Stimulated activated naive CD4-positive, alpha-beta T cell treated with Interleukin-2 at 50 U/mL for 16 hours (primary cell): Measurements from ENCODE around the gene MAPK10.

Experiments used
- DNase-seq: peaks from one replicate; lab custom pipeline; 2025; lab: John Stamatoyannopoulos, UW

MAPK10 gene

DNA sequence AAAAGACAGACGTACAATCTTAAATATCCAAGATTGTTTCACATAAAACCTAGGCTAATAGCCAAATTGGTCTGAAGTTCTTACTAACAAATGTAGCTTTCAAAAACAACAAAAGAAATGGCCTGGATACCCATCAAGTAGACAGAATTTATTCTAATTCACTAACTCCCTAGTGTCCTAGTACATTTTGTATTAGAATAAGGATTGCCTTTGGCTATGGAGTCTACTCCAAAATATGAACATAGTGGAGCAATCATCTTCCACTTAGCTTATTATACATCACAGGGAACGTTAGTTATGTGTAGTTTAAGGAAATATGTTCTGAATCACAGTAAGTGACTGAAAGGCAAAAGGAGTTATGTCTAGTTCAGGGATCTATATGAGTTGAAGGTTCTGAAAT is 81.7 kb downstream of the MAPK10 start:
- DNase-seq: no peak

GRCh38 chr4:86274642-86275041 is 85.2 kb downstream of the MAPK10 start:
- DNase-seq: no peak

DNA sequence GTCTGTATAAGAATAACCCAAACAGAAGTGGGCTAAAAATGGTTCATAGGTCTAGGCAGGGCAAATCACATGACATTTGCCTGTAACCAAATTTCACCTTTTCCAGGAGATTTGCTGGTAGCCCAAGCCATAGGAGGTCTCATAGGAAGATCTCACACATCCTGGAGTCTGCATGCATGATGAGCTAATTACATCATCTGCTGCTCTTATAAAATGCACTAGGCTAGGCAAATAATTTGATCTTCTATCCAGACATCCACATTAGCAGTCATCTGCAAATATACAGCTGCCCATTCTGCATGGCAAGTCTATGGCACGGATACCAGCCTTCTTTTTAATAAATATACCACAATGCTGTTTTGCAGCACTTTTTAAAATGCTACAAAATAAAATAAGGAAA is 87.2 kb downstream of the MAPK10 start:
- no peak for DNase-seq

DNA sequence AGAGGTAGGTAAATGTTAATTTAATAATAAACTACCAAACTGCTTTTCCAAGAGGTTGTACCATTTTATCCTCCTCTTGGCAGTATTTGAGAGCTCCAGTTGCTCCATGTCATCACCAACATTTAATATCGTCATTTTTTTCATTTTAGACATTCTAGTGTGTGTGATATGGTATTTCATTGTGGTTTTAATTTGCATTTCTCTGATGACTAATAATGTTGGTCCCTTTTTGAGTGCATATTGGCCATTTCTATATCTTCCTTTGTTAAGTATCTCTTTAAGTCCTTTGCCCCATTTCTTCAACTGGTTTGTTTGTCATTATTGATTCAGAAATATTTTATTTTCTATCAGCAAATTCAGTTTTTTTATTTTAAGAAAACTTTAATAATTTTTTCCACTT is 88.8 kb downstream of the MAPK10 start:
- no peak for DNase-seq

DNA sequence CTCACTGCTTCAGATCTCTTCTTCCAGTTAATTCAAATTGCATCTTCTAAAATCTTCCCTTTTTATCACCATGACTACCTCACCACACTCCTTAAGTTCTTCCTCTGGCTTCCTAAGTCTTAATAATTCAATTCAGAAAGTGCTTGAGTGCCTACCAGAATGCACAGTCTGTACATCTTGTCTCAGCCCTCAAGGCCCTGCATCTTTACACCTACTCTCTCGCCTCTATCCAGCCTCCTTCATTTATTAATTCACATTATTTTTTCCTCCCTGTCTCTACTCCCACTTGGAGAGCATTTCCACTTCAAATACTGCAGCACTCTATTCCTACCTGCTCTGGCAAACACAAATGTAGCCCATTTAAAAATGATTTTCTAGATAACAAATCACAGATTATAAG is 90.5 kb downstream of the MAPK10 start:
- DNase-seq: no peak

DNA sequence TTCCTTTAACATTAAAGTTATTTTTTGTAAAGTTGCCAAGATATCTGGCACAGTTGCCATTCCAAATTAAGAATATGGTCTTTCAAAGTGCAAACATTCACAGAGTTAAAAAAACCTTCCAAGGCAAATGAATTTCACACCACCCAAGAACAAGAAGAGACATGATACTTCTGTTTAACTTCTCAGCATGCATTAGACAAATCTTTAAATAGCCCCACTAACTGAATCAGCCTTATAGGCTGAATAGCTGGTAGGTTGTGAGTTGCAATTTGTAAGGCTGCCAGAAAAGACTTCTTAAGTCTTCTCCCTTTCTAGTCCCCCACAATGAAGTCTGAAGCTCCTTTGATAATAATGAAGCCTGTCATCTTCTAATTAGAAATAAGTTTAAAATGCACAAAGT is 95.6 kb downstream of the MAPK10 start:
- DNase-seq: no peak

DNA sequence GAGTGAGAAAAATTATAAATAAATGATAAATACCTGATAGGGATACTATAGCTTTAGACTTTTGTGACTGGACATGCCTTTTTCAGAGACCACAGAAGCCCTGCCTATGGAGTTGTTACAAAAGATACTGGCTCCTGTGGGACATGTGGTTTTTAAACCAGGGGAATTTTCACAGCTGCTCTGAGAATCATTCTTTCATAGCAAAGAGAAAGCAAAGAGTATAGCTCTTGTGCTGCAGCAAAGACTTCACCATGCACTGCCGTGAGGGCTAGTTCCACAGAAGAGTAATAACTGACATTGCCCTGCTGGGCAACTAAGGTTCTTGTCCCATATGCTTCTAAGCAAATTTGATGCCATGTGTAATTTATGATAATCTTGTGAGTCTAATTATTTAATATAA is 98.2 kb downstream of the MAPK10 start:
- no peak for DNase-seq

GRCh38 chr4:86256086-86256485 is 103.8 kb downstream of the MAPK10 start:
- DNase-seq: no peak

- DNase-seq: no peak
Observed at GRCh38 chr4:86250619-86251018, 109.2 kb downstream of the MAPK10 start.

- DNase-seq: no peak
Observed at GRCh38 chr4:86250006-86250405, 109.8 kb downstream of the MAPK10 start.

DNA sequence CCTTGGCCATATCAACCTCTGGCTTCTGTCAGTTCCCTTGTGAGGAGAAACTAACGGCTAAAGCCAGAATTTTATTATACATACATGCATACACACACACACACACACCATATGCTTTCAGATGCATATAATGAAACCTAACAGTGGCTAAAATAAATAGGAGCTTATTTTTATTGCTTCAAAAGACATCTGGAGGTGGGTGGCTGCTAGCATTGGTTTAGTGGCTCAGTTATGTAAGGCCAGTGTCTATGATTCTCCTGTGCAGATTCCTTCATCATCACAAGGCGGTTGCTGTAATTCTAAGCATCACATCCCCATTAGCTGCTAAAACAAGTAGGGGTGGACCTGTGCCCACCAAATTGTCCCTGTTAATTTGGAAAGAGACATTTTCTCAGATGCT is 110.8 kb downstream of the MAPK10 start:
- no peak for DNase-seq

DNA sequence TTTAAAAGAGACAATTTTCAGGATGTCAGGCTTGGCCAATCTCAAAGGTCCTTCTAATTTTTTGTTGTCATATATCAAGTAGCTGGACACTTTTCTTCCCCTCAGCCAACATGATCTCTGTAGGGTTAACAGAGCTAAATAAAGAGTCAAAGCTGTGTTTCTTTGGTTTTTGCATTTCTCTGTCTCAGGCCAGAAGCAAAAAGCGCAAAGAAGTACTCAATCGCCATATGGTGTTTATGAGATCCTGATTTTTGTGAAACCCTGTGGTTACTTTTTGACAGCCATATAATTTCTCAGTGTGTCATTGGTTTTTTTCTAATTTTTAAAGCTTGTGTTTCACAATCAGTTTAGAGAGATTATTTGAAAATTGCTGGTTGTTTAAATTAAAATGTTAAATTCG is 111.9 kb downstream of the MAPK10 start:
- no peak for DNase-seq

GRCh38 chr4:86247320-86247719 is 112.5 kb downstream of the MAPK10 start:
- no peak for DNase-seq

DNA sequence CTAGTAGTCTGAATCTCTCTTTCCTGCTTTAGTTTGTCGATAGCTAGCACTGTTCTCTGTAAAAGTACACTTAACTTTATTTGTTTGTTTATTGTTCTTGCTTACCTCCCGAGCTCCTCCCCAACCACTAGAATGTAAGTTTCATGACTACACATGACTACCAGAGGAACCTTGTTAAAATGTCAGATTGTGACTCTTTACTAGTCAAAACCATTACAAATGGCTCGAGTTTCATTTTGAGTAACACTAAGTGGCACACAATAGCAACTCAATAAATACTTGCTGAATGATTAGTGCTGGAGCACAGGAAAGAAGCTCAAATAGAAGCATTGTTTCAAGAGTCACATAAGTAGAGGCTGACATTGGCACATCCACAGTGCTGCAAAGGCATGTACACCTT is 116.1 kb downstream of the MAPK10 start:
- DNase-seq: no peak

DNA sequence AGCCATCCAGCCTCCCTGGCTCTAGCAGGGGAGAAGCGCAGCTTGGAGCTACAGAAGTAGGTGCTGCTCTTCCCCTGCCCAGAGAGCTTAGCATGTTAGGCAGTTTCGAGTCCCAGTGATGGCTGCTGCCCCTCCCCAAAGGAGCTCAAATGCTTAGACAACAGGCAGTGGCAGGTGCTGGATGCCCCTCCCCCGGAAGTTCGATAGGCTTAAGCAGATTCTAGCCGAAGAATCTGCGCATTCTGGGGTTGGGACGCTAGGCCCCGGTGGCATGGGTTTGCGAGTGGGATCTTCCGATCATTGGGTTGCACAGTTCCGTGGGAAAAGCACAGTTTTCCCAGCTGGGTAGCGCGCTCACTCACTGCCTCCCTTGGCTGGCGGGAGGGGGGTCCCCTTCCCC is 117.2 kb downstream of the MAPK10 start:
- DNase-seq: no peak

GRCh38 chr4:86235549-86235948 is 124.3 kb downstream of the MAPK10 start:
- no peak for DNase-seq

DNA sequence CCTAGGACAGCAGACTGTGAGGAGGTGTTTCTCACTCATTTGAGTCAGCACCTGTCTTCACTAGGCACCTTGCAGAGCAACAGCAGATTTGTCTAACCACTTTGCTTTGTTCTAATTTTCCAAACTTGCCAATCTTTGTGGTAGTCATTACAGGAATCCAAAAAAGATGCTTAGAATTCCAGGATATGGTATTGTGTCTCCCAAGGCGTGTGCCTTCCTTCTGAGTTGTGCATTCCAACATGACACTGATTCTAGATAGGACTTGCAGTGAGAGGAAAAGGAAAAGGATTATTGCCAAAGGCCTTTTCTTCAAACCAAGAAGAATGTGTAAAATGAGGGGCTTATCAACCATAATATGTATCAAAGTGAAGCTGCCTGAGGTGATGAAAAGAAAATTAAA is 126.2 kb downstream of the MAPK10 start:
- no peak for DNase-seq

DNA sequence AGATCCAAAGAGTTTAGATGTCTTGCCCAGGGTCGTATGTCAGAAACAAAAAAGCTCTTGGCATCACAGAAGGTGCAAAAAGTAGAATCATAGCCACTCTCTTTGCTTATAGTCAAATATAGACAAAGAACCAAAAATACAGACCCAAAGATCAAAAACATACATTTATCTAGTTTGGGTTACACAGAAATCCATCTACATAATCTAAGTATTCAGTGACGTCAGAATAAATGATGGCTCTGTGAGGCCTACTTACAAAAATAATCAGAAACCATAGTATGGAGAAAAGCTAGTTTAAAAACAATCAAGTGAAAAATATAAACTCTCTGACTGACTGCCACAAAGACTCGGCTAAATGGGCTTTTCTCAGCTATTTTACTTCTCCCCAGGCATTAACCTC is 126.8 kb downstream of the MAPK10 start:
- no peak for DNase-seq

DNA sequence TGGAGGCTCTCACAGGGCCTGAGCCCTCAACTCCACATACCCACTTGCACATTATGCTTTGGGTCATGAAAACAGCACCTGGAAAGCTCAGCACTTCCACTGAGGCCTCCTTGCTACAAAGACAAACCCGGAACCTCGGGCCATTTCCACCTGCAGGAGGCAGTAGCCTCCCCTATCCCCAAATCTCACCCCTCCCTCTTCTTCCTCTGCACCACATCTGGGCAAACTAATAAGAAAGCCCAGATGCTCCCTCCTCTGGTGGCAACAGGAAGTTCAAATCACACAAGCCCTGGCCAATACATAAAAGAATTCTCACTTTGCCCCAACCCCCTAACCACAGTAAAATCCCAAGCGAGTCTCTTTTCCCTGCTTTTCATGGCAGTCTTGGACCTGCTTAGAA is 136.4 kb downstream of the MAPK10 start:
- no peak for DNase-seq

GRCh38 chr4:86221002-86221401 is 138.9 kb downstream of the MAPK10 start:
- DNase-seq: no peak

DNA sequence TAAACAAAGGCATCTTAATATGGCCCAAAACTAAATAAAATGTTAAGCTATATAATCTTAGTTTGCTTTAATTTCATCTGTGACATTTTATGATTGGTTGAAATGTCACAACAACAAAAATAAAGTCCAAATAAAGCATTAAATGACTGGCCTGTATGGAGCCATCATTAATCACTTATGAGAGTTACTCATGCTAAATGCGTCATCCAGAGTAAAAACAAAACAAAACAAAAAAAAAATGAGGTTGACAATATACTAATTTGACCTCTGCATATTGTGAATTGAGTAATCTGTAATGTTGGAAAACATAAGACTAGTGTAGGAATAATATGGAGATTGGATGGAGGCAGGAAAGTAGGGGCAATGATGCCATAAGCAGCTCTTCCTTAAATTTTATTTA is 139.7 kb downstream of the MAPK10 start:
- DNase-seq: no peak

GRCh38 chr4:86218746-86219473 is 140.9 kb downstream of the MAPK10 start:
- DNase-seq: no peak

DNA sequence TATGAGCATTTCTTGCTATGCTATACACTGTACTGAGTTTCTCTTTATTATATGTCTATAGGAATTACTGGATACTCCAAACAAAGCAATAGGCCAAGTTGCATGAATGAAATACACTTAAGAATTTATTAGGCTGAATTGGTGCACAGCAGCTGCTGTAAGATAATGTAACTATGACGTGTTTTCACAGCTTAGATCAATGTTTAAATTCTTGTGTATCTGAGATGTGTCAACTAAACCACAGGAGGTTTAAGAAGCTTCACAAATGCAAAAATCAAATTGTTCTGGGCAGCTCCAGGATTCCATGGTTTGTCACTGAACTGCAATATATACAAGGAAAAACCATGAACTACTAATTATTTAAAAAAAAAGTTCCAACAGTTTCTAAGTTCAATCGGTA is 156.7 kb downstream of the MAPK10 start:
- DNase-seq: no peak

GRCh38 chr4:86185659-86186058 is 174.2 kb downstream of the MAPK10 start:
- no peak for DNase-seq

DNA sequence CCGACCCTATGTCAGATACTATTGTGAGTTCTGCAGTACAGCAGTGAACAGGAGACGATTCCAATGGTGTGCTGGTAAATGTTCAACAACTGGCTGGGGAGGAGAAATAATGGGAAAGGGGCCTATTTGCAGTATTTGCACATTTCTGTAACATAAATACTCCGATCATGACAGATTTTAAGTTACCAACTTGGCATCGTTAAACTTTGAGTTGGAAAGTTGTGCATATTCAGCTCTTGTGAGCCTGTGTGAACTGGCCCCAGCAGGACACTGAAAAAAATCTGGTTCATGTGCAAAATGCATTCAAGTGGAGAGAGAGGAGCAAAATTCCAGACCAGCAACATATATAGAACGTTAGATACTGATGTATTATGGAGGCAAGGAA is 175.0 kb downstream of the MAPK10 start:
- DNase-seq: no peak
